Measurements from ENCODE around the gene RPS15. TPM values are rescaled to one million over a fixed set of nuclear protein-coding genes. Genes with fewer than 3 reads are reported as not detected.

The RPS15 gene
- total and polyA plus RNA-seq, 2 of the 13 experiments (the other 11 are each of a cell fraction or from before 2014, with no cell fraction given) = 695 to 1,411 TPM

GRCh38 chr19:1446713-1447481, 8.7 kb downstream of the RPS15 start:
- Histone ChIP-seq H3K36me3 (replicated peaks in 1 of 2; ENCODE audit: control insufficient read depth in 1 of 2, insufficient read depth in 2 of 2, low read length in 2 of 2) (peaks cover 0 to 7% of the 10 kb centered on the region in 2 experiments; a peak in 1 of 5 replicates), H3K79me2 (ENCODE audit: insufficient read depth, low read length) (no peaks in the 10 kb centered on the region), H3K9me3 (ENCODE audit: low read length) (no peaks in the 10 kb centered on the region), H3K4me2 (ENCODE audit: low read depth, low read length) (peak overlapping the region; percentile 56), H3K27ac (ENCODE audit: extremely low read length, insufficient read depth, low read length) (no peak overlapping the region), H3K4me1 (ENCODE audit: insufficient read depth, low read length) (peaks cover 19% of the 10 kb centered on the region), H4K20me1 (ENCODE audit: insufficient read depth, low read length) (peaks cover 20% of the 10 kb centered on the region; the same call in 1 of the 2 replicates), H2AFZ (ENCODE audit: low read length) (no peak overlapping the region), H3K9ac (ENCODE audit: insufficient read depth, low read depth, low read length) (no peak overlapping the region), H3K27me3 (ENCODE audit: control insufficient read depth in 1 of 2, insufficient read depth in 2 of 2, low read length in 2 of 2) (peaks cover 9 to 51% of the 10 kb centered on the region in 2 experiments), H3K4me3 (replicated peaks in 1 of 3; ENCODE audit: insufficient read depth in 1 of 3, low read depth in 2 of 3, low read length in 3 of 3) (peak overlapping the region in 1 of 3 experiments; percentile 78; a peak in 1 of 6 replicates)
- BruUV-seq (replicated peaks) = no TSS peak
- FAIRE-seq (no peak), ATAC-seq (no peak), DNase-seq (ENCODE audit: low spot score) (no peak)
- WGBS (ENCODE audit: low lambda C conversion rate) = 12% methylated on average over 5 of the region's 63 CpGs
- ChIA-PET POLR2A (no interaction called here), CTCF (ENCODE audit: low intra/inter-chr PET ratio, low total read pairs) (no interaction called here)
- intact Hi-C loops (cut with micrococcal nuclease; ENCODE audit: unreplicated experiment) = no loop called here
- in situ Hi-C loops (cut with HindIII; ENCODE audit: extremely low pct_ligation_motif_present, low pct_unique_long_range_greater_than_20kb) = no loop called here
- TF ChIP-seq, protein P1, sequence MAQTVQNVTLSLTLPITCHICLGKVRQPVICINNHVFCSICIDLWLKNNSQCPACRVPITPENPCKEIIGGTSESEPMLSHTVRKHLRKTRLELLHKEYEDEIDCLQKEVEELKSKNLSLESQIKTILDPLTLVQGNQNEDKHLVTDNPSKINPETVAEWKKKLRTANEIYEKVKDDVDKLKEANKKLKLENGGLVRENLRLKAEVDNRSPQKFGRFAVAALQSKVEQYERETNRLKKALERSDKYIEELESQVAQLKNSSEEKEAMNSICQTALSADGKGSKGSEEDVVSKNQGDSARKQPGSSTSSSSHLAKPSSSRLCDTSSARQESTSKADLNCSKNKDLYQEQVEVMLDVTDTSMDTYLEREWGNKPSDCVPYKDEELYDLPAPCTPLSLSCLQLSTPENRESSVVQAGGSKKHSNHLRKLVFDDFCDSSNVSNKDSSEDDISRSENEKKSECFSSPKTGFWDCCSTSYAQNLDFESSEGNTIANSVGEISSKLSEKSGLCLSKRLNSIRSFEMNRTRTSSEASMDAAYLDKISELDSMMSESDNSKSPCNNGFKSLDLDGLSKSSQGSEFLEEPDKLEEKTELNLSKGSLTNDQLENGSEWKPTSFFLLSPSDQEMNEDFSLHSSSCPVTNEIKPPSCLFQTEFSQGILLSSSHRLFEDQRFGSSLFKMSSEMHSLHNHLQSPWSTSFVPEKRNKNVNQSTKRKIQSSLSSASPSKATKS (CRISPR knock-in tag; IDR thresholded peaks at IDR 0.05) = no peak
- TF ChIP-seq ATF5 (CRISPR knock-in tag; IDR thresholded peaks at IDR 0.05; ENCODE audit: low read depth) (no peak), EED (CRISPR knock-in tag; IDR thresholded peaks at IDR 0.05) (no peak), ZNF232 (CRISPR knock-in tag; IDR thresholded peaks at IDR 0.05; ENCODE audit: borderline replicate concordance) (peak; percentile 71; the same call in 1 of the 2 replicates), BRCA1 (CRISPR knock-in tag; IDR thresholded peaks at IDR 0.05) (no peak), MXD4 (CRISPR knock-in tag; IDR thresholded peaks at IDR 0.05) (no peak), SMC3 (IDR thresholded peaks at IDR 0.05; ENCODE audit: low read length) (no peak), ATM (IDR thresholded peaks at IDR 0.05; ENCODE audit: borderline replicate concordance) (no peak), PCBP2 (optimal IDR thresholded peaks at IDR 0.05; ENCODE audit: low read depth, low read length, poor library complexity, severe bottlenecking) (no peak), HNRNPUL1 (IDR thresholded peaks at IDR 0.05; ENCODE audit: low read depth, low read length) (no peak), NR2C2 (CRISPR knock-in tag; IDR thresholded peaks at IDR 0.05; ENCODE audit: borderline replicate concordance) (no peak), TIGD3 (CRISPR knock-in tag; IDR thresholded peaks at IDR 0.05; ENCODE audit: borderline replicate concordance) (no peak), ASH2L (IDR thresholded peaks at IDR 0.05; ENCODE audit: insufficient read length, low read depth, low read length) (no peak), HHEX (CRISPR knock-in tag; IDR thresholded peaks at IDR 0.05) (no peak), XRCC5 (optimal IDR thresholded peaks at IDR 0.05; ENCODE audit: low read length) (no peak)
- TF ChIP-seq, protein P2, sequence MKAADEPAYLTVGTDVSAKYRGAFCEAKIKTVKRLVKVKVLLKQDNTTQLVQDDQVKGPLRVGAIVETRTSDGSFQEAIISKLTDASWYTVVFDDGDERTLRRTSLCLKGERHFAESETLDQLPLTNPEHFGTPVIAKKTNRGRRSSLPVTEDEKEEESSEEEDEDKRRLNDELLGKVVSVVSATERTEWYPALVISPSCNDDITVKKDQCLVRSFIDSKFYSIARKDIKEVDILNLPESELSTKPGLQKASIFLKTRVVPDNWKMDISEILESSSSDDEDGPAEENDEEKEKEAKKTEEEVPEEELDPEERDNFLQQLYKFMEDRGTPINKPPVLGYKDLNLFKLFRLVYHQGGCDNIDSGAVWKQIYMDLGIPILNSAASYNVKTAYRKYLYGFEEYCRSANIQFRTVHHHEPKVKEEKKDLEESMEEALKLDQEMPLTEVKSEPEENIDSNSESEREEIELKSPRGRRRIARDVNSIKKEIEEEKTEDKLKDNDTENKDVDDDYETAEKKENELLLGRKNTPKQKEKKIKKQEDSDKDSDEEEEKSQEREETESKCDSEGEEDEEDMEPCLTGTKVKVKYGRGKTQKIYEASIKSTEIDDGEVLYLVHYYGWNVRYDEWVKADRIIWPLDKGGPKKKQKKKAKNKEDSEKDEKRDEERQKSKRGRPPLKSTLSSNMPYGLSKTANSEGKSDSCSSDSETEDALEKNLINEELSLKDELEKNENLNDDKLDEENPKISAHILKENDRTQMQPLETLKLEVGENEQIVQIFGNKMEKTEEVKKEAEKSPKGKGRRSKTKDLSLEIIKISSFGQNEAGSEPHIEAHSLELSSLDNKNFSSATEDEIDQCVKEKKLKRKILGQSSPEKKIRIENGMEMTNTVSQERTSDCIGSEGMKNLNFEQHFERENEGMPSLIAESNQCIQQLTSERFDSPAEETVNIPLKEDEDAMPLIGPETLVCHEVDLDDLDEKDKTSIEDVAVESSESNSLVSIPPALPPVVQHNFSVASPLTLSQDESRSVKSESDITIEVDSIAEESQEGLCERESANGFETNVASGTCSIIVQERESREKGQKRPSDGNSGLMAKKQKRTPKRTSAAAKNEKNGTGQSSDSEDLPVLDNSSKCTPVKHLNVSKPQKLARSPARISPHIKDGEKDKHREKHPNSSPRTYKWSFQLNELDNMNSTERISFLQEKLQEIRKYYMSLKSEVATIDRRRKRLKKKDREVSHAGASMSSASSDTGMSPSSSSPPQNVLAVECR (CRISPR knock-in tag; IDR thresholded peaks at IDR 0.05; ENCODE audit: borderline replicate concordance) = peak; percentile 56; the same call in 1 of the 2 replicates
